ENCODE data around the gene CFAP53.

The CFAP53 gene

GRCh38 chr18:50287441-50288347, 21.4 kb upstream of the CFAP53 start, which contains the start of gene CXXC1:
Gene CXXC1 (minus strand): TSS chr18:50287692. CDS start chr18:50287589, 103 bp downstream.
- DNase-seq, result peak; percentile 97 to 98

DNA sequence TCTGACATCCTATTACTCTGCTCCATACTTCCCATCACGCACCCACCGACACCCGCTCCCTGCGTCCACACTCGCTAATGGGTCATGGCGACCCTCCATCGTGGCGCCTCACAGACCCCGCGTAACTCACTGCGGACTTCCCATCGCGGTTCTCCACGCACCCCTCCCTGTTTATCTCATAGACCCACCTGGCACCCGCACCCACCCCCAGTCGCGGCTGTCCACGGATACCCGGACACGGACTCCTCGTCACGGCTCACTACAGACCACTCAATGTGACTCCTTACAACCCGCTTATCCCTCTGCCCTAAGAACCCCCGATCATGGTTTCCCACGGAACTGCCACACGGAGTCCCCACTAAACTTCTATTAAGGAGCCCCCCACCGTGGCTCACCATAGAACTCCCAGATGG, 20.7 kb upstream of the CFAP53 start:
- no peak for DNase-seq

GRCh38 chr18:50286391-50287027, 20.2 kb upstream of the CFAP53 start:
- no peak for DNase-seq

DNA sequence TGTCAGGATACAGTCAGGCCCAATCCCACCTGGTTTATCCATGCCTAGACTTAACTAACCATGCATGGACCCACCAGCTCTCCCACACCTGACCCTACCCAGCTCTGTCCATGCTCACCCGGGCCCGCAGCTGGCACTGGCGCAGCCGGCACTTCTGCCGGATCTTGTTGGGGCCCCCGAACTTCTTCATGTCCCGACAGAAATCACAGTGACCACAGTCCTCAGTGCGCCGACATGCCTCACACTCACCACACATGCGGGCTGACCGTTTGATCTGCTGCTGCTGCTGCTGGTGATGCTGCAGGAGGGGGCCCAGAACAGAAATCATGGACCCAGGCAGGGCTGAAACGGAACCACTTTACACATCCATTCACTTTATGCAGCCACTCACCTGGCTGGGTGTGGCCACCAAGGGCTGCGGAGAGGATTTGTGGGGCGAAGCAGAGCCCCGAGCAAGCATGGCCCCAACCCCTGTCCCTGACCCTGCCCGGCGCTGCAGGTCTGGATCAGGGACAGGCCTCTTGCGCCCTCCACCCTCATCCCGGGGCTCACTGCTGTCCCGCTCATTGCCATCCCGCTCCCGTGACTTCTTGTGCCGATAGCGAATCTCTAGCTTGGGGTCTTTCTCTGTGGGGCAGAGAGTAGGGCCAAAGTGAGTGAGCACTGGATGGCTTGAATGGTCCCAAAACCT, 19.5 kb upstream of the CFAP53 start:
- no peak for DNase-seq

DNA sequence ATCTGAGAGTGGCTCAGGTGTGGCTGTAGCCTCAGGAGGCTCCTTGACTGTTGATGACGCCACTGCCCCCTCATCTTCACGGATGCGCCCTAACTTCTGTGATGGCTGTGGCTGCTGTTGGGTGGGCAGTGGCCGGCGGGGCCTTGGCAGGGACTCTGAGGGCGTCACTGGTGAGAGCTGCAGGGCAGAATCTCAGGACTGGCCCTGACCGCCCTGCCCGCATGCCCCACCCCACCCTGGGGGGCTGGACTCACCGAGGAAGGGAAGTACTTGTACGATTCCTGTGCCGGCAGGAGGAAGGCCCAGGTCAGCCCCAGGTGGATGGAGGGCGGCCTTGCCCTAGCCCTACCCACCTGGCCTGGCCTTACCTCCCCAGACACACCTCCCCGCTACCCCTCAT, 18.8 kb upstream of the CFAP53 start:
- no peak for DNase-seq

DNA sequence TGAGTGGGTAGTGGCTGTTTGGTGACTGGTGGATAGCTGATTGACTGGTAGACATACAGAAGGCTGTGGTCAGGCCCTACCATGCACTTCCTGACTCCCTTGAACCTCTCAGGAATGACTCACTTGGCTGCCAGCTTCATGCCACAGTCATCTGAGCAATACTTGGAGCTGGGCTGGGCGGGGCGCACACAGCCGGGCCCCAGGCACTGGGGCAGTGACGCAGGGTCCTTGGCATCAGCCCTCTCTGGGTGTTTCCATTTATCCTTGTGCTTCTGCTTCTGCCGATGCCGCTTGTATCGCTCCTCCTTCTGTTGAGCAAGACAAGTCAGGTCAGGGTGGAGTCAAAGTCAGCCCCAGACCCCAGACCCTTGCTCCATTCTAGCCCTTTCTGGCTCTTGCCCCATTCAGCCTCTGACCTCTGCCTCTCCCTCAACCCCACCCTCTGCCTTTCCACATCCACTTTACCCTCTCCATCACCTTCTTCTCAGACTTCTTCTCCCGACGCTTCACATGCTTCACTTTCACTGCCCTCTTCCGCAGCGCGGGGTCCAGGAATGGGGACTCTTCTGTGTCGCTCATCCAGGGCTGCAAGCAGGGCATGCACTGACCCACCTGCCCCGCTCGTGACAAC, 18.1 kb upstream of the CFAP53 start:
- DNase-seq, result peak; percentile 45 to 48

DNA sequence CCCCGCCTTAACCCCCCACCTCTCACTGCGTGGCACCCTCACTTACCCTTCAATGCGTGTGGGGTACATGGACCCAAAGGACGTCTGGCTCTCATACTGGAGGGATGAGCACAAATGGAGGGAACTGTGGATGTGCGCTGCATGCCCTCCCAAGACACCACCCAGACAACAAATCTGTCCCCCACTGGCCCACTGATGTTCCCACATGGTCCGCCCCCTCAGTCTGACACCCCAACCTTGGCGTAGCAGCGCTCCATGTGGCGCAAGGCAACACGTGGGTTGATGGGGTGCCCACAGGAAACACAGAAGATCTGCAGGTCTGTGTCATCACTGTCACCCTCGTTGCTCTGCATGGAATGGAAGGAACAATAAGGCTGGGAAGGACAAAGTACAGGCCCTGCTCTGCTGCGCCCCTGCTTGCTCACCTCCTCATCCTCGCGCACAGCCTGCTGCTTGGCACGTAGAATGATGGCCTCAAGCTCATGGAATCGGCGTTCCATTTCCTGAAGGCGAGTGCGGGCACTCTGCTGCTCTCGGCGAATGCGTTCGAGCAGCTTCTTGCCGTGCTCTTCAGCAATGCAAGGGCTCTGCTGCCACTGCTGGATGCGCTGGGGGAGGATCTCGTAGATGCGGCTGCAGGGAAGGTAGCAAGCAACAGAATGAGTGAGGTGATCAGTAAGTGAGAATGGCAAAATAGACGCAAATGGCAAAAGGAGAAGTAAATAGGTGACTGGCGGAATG, 17.3 kb upstream of the CFAP53 start:
- DNase-seq, result no peak

- DNase-seq, result no peak
Measured at GRCh38 chr18:50282521-50283335, 16.4 kb upstream of the CFAP53 start.

DNA sequence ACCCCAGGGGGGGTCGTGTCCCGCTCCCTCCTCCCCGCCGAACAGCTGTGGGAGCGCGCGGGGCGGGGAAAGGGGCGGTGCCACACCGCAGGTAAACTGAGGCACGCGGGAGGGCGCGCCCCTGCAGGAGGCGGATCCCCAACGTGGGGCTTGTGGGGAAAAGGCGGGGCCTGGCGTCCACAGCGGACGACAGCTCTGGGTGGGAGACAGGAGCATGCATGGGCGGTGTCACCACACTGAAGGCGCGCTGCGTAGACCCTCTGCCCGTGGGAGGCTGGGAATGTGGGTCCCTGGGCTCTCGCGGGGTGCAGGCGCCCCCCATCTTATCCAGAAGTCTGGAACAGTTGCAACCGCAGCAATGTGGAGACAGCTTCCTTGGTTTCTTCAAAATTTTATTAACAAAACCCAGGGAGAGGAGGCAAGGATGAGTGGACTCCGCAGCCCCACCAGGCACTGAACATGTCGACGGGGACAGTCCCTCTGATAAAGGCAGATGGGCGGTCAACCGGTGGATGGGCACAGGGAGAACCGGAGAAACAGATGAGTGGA, 15.8 kb upstream of the CFAP53 start:
- no peak for DNase-seq

DNA sequence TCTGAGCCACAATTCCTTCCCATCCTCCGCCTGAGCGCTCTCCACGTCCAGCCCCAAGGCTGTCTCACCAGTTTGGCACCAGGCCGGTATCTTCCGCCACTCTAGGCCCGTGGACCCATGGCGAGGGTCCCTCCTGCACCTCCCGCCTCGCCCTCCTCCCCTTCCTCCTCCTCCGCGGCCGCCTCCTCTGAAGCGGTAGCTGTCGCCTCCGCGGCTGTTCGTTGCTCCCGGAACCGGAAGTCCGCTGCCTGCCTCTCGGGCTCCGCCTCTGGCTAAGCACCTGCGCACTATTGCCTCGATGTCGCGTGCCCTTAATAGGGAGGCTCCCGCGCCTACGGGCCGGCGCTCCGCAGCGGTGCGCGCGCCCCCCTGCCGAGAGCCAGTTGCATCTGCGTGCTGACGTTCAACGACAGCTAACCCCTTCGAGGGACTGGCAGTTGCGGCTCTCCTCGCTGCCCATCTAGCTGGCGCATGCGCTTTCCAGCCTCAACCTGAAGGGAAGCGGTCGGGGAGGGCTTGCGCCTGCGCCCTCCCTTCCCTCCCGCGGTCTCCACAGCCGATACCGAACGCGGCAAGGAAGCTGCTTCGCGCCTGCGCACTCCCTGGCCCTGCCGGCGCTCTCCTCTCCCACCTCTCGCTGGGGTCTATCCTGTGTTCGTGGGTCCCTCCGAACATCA, 15.1 kb upstream of the CFAP53 start, which contains the start of gene MBD1:
Gene MBD1, minus strand, starts transcription at position 229 of the 677 bp plus-strand sequence. CDS start 1,531 bp downstream, outside the sequence.
- DNase-seq, result peak; percentile 95 to 96

- no peak for DNase-seq
Measured at GRCh38 chr18:50280707-50281294, 14.5 kb upstream of the CFAP53 start.

DNA sequence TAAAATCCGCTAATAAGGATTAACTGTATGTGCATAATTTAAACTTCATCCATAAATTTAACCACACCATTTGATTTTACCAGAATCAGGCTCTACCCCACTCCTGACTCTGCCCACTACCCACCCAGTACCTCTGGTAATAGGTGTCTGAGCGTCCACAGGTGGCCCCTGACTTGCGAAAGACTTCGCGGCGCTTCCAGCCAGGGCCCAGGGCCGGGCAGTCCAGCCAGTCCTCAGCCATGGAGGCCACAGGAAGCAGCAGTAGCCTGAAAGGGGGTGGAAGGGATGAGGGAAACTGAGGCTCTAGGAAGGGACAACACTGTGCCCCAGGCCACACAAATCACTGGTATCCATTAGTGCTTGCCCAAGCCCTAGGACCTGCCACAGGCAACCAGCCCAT, 13.5 kb upstream of the CFAP53 start:
- no peak for DNase-seq

GRCh38 chr18:50277942-50278341, 11.6 kb upstream of the CFAP53 start:
- no peak for DNase-seq

DNA sequence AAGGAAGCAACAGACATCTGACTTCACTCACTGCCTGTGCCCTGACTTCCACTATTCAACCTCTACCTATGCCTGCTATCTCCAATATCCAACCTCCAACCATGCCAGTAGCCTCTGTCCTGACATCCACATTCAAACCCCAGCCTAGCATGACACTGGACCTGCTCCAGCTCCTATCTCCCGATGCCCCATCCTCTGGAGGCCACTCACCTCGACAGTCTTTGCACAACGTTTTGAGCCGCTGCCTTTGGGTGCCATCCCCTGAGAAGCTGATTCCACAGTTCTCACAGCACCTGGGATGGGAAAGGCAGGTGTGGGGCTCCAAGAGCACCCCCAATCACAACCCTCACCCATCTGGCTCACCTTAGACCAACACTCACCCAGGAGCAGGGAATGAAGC, 10.2 kb upstream of the CFAP53 start:
- DNase-seq, result no peak

GRCh38 chr18:50275503-50276036, 9.3 kb upstream of the CFAP53 start:
- no peak for DNase-seq

- no peak for DNase-seq
Measured at GRCh38 chr18:50274941-50275340, 8.6 kb upstream of the CFAP53 start.

DNA sequence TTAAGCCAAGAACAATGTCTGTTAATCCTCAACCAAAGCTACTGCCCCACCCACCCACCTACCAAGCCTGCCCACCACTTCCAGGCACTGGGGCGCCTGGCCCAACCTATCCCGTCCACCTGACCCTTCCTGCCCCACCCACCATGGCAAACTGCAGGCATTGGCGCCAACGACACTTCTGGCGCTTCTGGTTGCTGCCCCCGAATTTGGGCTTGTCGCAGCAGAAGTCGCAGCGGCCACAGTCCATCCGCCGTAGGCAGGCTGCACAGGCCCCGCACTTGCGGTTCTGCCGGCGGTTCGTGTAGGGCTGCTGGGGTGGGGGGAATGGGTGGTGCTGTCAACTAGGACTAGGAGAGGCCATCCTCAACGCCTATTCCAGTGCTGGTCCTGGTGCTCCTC, 7.7 kb upstream of the CFAP53 start:
- no peak for DNase-seq

- no peak for DNase-seq
Measured at GRCh38 chr18:50273203-50274043, 7.1 kb upstream of the CFAP53 start.

DNA sequence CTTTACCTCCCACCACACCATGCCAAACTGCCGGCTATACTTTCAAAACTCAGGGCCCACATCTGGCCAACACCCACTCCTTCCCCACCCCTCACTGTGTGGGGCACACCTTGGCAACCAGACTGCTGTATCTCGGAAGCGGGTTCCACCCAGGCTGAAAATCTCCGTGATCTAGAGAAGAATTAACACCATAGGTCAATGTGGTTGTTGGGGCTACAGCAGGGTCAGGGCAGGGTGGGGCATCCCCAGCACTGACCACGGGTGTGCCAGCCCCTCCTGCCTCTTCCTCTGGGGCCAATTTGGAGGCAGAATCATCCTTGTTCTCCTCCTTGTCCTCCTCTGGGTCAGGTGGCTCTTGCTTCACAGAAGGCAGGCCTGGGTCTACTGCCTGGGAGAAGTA, 6.3 kb upstream of the CFAP53 start:
- no peak for DNase-seq

Data from inflammatory macrophage treated with lipopolysaccharide for 1 hour (primary cell).